ENCODE measurements around the gene NDUFAF2. TPM values are rescaled to one million over a fixed set of nuclear protein-coding genes. Genes with fewer than 3 reads are reported as not detected.

NDUFAF2 gene
- total and polyA plus RNA-seq, 2 experiments from 2014 or later, result 32.5 to 47.6 TPM

GRCh38 chr5:60992871-60993270 is 47.9 kb downstream of the NDUFAF2 start:
- H3K4me3 ChIP-seq, result no peak overlapping the region
- H3K4me1 ChIP-seq (ENCODE audit: insufficient read depth), result no peaks in the 10 kb centered on the region
- H3K4me2 ChIP-seq, result no peak overlapping the region
- no peak overlapping the region for H3K27ac ChIP-seq
- no peak for TF ChIP-seq EZH2phosphoT487 (IDR thresholded peaks at IDR 0.05; ENCODE audit: low read depth, severe bottlenecking, unreplicated experiment)
- TF ChIP-seq CTCF (IDR thresholded peaks at IDR 0.05; ENCODE audit: poor library complexity), result no peak
- TF ChIP-seq EZH2 (IDR thresholded peaks at IDR 0.05; ENCODE audit: borderline replicate concordance), result no peak
- over 99% methylated on average over 6 of the region's 6 CpGs for WGBS (ENCODE audit: low lambda C conversion rate, missing lambda C conversion rate)
- no peaks in the 10 kb centered on the region for H3K9me3 ChIP-seq (ENCODE audit: low read depth)
- no peaks in the 10 kb centered on the region for H4K20me1 ChIP-seq (ENCODE audit: insufficient read depth, poor library complexity, severe bottlenecking)
- no peaks in the 10 kb centered on the region for H3K36me3 ChIP-seq (replicated peaks; ENCODE audit: insufficient read depth, low read depth)
- no peak for DNase-seq (ENCODE audit: low spot score)
- H2AFZ ChIP-seq, result no peak overlapping the region
- peaks cover 3% of the 10 kb centered on the region for H3K79me2 ChIP-seq
- no peaks in the 10 kb centered on the region for H3K27me3 ChIP-seq
- no peaks in the 10 kb centered on the region for H3K9me2 ChIP-seq (replicated peaks; ENCODE audit: insufficient read depth)

- no peak for DNase-seq (ENCODE audit: low spot score)
- no peaks in the 10 kb centered on the region for H3K36me3 ChIP-seq (replicated peaks; ENCODE audit: insufficient read depth, low read depth)
- WGBS (ENCODE audit: low lambda C conversion rate, missing lambda C conversion rate), result 100% methylated on average over 2 of the region's 2 CpGs
- H3K27ac ChIP-seq, result no peak overlapping the region
- H3K9me2 ChIP-seq (replicated peaks; ENCODE audit: insufficient read depth), result no peaks in the 10 kb centered on the region
- no peak overlapping the region for H2AFZ ChIP-seq
- no peak overlapping the region for H3K4me2 ChIP-seq
- no peak for TF ChIP-seq EZH2 (IDR thresholded peaks at IDR 0.05; ENCODE audit: borderline replicate concordance)
- TF ChIP-seq EZH2phosphoT487 (IDR thresholded peaks at IDR 0.05; ENCODE audit: low read depth, severe bottlenecking, unreplicated experiment), result no peak
- no peak for TF ChIP-seq CTCF (IDR thresholded peaks at IDR 0.05; ENCODE audit: poor library complexity)
- no peaks in the 10 kb centered on the region for H3K4me1 ChIP-seq (ENCODE audit: insufficient read depth)
- no peaks in the 10 kb centered on the region for H4K20me1 ChIP-seq (ENCODE audit: insufficient read depth, poor library complexity, severe bottlenecking)
- H3K27me3 ChIP-seq, result no peaks in the 10 kb centered on the region
- H3K9me3 ChIP-seq (ENCODE audit: low read depth), result no peaks in the 10 kb centered on the region
- H3K4me3 ChIP-seq, result no peak overlapping the region
- no peaks in the 10 kb centered on the region for H3K79me2 ChIP-seq
Observed at GRCh38 chr5:60993425-60993824, 48.4 kb downstream of the NDUFAF2 start.

GRCh38 chr5:60993875-60994571 is 49.0 kb downstream of the NDUFAF2 start:
- TF ChIP-seq EZH2phosphoT487 (IDR thresholded peaks at IDR 0.05; ENCODE audit: low read depth, severe bottlenecking, unreplicated experiment) (no peak), EZH2 (IDR thresholded peaks at IDR 0.05; ENCODE audit: borderline replicate concordance) (no peak), CTCF (IDR thresholded peaks at IDR 0.05; ENCODE audit: poor library complexity) (no peak)
- H3K79me2 ChIP-seq, result no peaks in the 10 kb centered on the region
- WGBS (ENCODE audit: low lambda C conversion rate, missing lambda C conversion rate), result 93% methylated on average over 11 of the region's 11 CpGs

More at GRCh38 chr5:60993875-60994571, 49.0 kb downstream of the NDUFAF2 start:
- H3K4me3 ChIP-seq, result no peak overlapping the region
- no peak overlapping the region for H2AFZ ChIP-seq
- H3K27ac ChIP-seq, result no peak overlapping the region
- H3K4me1 ChIP-seq (ENCODE audit: insufficient read depth), result no peaks in the 10 kb centered on the region
- H3K9me3 ChIP-seq (ENCODE audit: low read depth), result no peaks in the 10 kb centered on the region
- H4K20me1 ChIP-seq (ENCODE audit: insufficient read depth, poor library complexity, severe bottlenecking), result no peaks in the 10 kb centered on the region
- H3K36me3 ChIP-seq (replicated peaks; ENCODE audit: insufficient read depth, low read depth), result no peaks in the 10 kb centered on the region
- no peak overlapping the region for H3K4me2 ChIP-seq
- DNase-seq (ENCODE audit: low spot score), result no peak
- no peaks in the 10 kb centered on the region for H3K9me2 ChIP-seq (replicated peaks; ENCODE audit: insufficient read depth)
- H3K27me3 ChIP-seq, result no peaks in the 10 kb centered on the region
